Measurements from ENCODE around the gene PLEKHF1. TPM values are rescaled to one million over a fixed set of nuclear protein-coding genes. Genes with fewer than 3 reads are reported as not detected.

Gene PLEKHF1
- total and polyA plus RNA-seq, 2 of the 13 experiments (the other 11 are each of a cell fraction or from before 2014, with no cell fraction given), result 2.9 to 3.8 TPM

- TF ChIP-seq ZNF691 (CRISPR knock-in tag; IDR thresholded peaks at IDR 0.05; ENCODE audit: borderline replicate concordance, low read depth), result no peak
These were observed 21.8 kb upstream of the PLEKHF1 start (continued) for GRCh38 chr19:29643361-29643935.

- no peaks in the 10 kb centered on the region for H3K9me3 ChIP-seq (ENCODE audit: low read length)
- H4K20me1 ChIP-seq (ENCODE audit: insufficient read depth, low read length), result no peaks in the 10 kb centered on the region
- no peaks in the 10 kb centered on the region for H3K79me2 ChIP-seq (ENCODE audit: insufficient read depth, low read length)
- in situ Hi-C loops (cut with HindIII; ENCODE audit: extremely low pct_ligation_motif_present, low pct_unique_long_range_greater_than_20kb) (no loop called here), intact Hi-C loops (cut with micrococcal nuclease; ENCODE audit: unreplicated experiment) (no loop called here)
- no peak overlapping the region for H2AFZ ChIP-seq (ENCODE audit: low read length)
- ChIA-PET POLR2A (no interaction called here), CTCF (ENCODE audit: low intra/inter-chr PET ratio, low total read pairs) (no interaction called here)
- FAIRE-seq, result no peak
- no peak overlapping the region for H3K4me2 ChIP-seq (ENCODE audit: low read depth, low read length)
- no peak for ATAC-seq
- peaks cover 1 to 6% of the 10 kb centered on the region in 2 experiments; a peak in 4 of 5 replicates for H3K27me3 ChIP-seq (ENCODE audit: control insufficient read depth in 1 of 2, insufficient read depth in 2 of 2, low read length in 2 of 2)
- peaks cover 8% of the 10 kb centered on the region for H3K4me1 ChIP-seq (ENCODE audit: insufficient read depth, low read length)
- WGBS (ENCODE audit: low lambda C conversion rate), result 38% methylated on average over 6 of the region's 6 CpGs
- TF ChIP-seq ZNF292 (CRISPR knock-in tag; IDR thresholded peaks at IDR 0.05; ENCODE audit: borderline replicate concordance, low read depth), result no peak
- TF ChIP-seq ZNF75D (CRISPR knock-in tag; IDR thresholded peaks at IDR 0.05; ENCODE audit: borderline replicate concordance), result no peak
- TF ChIP-seq HOMEZ (CRISPR knock-in tag; IDR thresholded peaks at IDR 0.05; ENCODE audit: low read depth), result no peak
- TF ChIP-seq ZNF280D (CRISPR knock-in tag; IDR thresholded peaks at IDR 0.05), result no peak
- TF ChIP-seq MBNL3 (CRISPR knock-in tag; conservative IDR thresholded peaks at IDR 0.05), result no peak
- TF ChIP-seq ATRX (CRISPR knock-in tag; IDR thresholded peaks at IDR 0.05; ENCODE audit: borderline replicate concordance), result no peak
- no peak for TF ChIP-seq TBX2 (CRISPR knock-in tag; IDR thresholded peaks at IDR 0.05; ENCODE audit: borderline replicate concordance)
- TF ChIP-seq HHEX (CRISPR knock-in tag; IDR thresholded peaks at IDR 0.05), result no peak
- TF ChIP-seq LBX2 (CRISPR knock-in tag; IDR thresholded peaks at IDR 0.05; ENCODE audit: borderline replicate concordance), result no peak
- no peaks in the 10 kb centered on the region for H3K36me3 ChIP-seq (replicated peaks in 1 of 2; ENCODE audit: control insufficient read depth in 1 of 2, insufficient read depth in 2 of 2, low read length in 2 of 2)
- BruUV-seq (replicated peaks), result no TSS peak
- no peak overlapping the region for H3K27ac ChIP-seq (ENCODE audit: extremely low read length, insufficient read depth, low read length)
- no peak overlapping the region for H3K9ac ChIP-seq (ENCODE audit: insufficient read depth, low read depth, low read length)
- no peak overlapping the region for H3K4me3 ChIP-seq (replicated peaks in 1 of 3; ENCODE audit: insufficient read depth in 1 of 3, low read depth in 2 of 3, low read length in 3 of 3)
- DNase-seq (ENCODE audit: low spot score), result no peak
These were observed 21.1 kb upstream of the PLEKHF1 start for GRCh38 chr19:29644210-29644609.
